ENCODE data around the gene PATJ.

DNA sequence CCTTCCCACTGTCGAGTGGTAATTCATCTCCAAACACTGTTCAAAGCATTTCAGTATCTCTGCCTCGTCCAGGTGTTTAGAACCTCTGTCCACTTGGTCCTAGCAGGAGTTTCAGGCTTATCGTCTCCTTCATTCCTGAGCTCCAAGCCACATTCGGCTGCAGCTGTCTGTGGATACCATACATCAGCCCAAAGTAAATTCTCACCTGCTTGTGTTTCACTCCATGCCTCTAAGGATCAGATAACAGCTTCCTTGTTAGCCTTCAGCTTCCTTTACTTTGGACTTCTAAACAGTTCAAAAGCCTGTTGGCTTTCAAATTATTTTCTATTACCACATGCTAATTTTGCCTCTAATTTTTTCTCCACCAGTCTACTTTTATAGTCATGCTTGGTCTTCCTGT lies 233.4 kb downstream of the PATJ start:
- TF ChIP-seq, protein P1, sequence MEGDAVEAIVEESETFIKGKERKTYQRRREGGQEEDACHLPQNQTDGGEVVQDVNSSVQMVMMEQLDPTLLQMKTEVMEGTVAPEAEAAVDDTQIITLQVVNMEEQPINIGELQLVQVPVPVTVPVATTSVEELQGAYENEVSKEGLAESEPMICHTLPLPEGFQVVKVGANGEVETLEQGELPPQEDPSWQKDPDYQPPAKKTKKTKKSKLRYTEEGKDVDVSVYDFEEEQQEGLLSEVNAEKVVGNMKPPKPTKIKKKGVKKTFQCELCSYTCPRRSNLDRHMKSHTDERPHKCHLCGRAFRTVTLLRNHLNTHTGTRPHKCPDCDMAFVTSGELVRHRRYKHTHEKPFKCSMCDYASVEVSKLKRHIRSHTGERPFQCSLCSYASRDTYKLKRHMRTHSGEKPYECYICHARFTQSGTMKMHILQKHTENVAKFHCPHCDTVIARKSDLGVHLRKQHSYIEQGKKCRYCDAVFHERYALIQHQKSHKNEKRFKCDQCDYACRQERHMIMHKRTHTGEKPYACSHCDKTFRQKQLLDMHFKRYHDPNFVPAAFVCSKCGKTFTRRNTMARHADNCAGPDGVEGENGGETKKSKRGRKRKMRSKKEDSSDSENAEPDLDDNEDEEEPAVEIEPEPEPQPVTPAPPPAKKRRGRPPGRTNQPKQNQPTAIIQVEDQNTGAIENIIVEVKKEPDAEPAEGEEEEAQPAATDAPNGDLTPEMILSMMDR (conservative IDR thresholded peaks at IDR 0.05; ENCODE audit: low read depth in 2 of 2) = no peak
- TF ChIP-seq EZH2phosphoT487 (IDR thresholded peaks at IDR 0.05; ENCODE audit: unreplicated experiment) (no peak), ZNF114 (CRISPR knock-in tag; IDR thresholded peaks at IDR 0.05) (no peak), POLR2AphosphoS5 (IDR thresholded peaks at IDR 0.05; ENCODE audit: low read depth) (no peak), JUNB (IDR thresholded peaks at IDR 0.05; ENCODE audit: unreplicated experiment) (no peak)
- TF ChIP-seq, protein P2, sequence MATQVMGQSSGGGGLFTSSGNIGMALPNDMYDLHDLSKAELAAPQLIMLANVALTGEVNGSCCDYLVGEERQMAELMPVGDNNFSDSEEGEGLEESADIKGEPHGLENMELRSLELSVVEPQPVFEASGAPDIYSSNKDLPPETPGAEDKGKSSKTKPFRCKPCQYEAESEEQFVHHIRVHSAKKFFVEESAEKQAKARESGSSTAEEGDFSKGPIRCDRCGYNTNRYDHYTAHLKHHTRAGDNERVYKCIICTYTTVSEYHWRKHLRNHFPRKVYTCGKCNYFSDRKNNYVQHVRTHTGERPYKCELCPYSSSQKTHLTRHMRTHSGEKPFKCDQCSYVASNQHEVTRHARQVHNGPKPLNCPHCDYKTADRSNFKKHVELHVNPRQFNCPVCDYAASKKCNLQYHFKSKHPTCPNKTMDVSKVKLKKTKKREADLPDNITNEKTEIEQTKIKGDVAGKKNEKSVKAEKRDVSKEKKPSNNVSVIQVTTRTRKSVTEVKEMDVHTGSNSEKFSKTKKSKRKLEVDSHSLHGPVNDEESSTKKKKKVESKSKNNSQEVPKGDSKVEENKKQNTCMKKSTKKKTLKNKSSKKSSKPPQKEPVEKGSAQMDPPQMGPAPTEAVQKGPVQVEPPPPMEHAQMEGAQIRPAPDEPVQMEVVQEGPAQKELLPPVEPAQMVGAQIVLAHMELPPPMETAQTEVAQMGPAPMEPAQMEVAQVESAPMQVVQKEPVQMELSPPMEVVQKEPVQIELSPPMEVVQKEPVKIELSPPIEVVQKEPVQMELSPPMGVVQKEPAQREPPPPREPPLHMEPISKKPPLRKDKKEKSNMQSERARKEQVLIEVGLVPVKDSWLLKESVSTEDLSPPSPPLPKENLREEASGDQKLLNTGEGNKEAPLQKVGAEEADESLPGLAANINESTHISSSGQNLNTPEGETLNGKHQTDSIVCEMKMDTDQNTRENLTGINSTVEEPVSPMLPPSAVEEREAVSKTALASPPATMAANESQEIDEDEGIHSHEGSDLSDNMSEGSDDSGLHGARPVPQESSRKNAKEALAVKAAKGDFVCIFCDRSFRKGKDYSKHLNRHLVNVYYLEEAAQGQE (IDR thresholded peaks at IDR 0.05; ENCODE audit: unreplicated experiment) = no peak
